ENCODE measurements around the gene SPATA31D4. TPM values are rescaled to one million over a fixed set of nuclear protein-coding genes. Genes with fewer than 3 reads are reported as not detected.

The SPATA31D4 gene
- total and polyA plus RNA-seq, 7 donors, result 0.23 TPM; not detected in 6

DNA sequence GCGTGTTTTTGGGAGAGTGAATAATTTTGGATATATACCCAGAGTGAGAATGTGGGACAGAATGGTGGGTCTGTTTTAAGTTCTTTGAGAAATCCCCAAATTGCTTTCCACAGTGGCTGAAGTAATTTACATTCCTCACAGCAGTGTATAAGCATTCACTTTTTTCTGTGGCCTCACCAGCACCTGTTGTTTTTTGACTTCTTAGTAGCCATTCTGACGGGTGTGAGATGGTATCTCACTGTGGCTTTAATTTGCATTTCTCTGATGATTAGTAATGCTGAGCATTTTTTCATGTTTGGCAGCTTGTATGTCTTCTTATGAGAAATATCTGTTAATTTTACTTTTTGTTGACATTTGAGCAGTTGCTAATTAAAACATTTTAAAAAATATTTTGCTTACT lies 51.0 kb downstream of the SPATA31D4 start:
- H3K27me3 ChIP-seq, result no peaks in the 10 kb centered on the region
- TF ChIP-seq EP300 (IDR thresholded peaks at IDR 0.05) (no peak), POLR2A (IDR thresholded peaks at IDR 0.05) (no peak), CTCF (IDR thresholded peaks at IDR 0.05) (no peak), POLR2AphosphoS5 (IDR thresholded peaks at IDR 0.05) (no peak)
- no peak overlapping the region for H3K4me3 ChIP-seq
- DNase-seq, result no peak
- no peak overlapping the region for H3K27ac ChIP-seq
- intact Hi-C loops (cut with DNase I), result no loop called here
- no peaks in the 10 kb centered on the region for H3K36me3 ChIP-seq
- H3K4me1 ChIP-seq, result peaks cover 0 to 9% (median 0%) of the 10 kb centered on the region in 4 donors
- WGBS, 2 donors, result 69 to 84% methylated on average over 2 of the region's 2 CpGs
- H3K9me3 ChIP-seq, result peaks cover 0 to 2% (median 0%) of the 10 kb centered on the region in 4 donors

- Histone ChIP-seq H3K27ac (no peak overlapping the region), H3K27me3 (no peaks in the 10 kb centered on the region), H3K4me1 (no peaks in the 10 kb centered on the region), H3K9me3 (peaks cover 0 to 2% (median 0%) of the 10 kb centered on the region in 4 donors), H3K36me3 (no peaks in the 10 kb centered on the region), H3K4me3 (no peak overlapping the region)
- TF ChIP-seq POLR2AphosphoS5 (IDR thresholded peaks at IDR 0.05), result no peak
- no peak for TF ChIP-seq CTCF (IDR thresholded peaks at IDR 0.05)
- no peak for TF ChIP-seq POLR2A (IDR thresholded peaks at IDR 0.05)
- TF ChIP-seq EP300 (IDR thresholded peaks at IDR 0.05), result no peak
- intact Hi-C loops (cut with DNase I), result no loop called here
- no peak for DNase-seq
Observed at GRCh38 chr9:81980568-81980967, 52.3 kb downstream of the SPATA31D4 start.

GRCh38 chr9:81981883-81982282 lies 53.7 kb downstream of the SPATA31D4 start:
- TF ChIP-seq CTCF (IDR thresholded peaks at IDR 0.05) (no peak), POLR2AphosphoS5 (IDR thresholded peaks at IDR 0.05) (no peak), POLR2A (IDR thresholded peaks at IDR 0.05) (no peak), EP300 (IDR thresholded peaks at IDR 0.05) (no peak)
- intact Hi-C loops (cut with DNase I), result no loop called here
- no peaks in the 10 kb centered on the region for H3K27me3 ChIP-seq
- no peaks in the 10 kb centered on the region for H3K36me3 ChIP-seq
- DNase-seq, result no peak
- no peak overlapping the region for H3K27ac ChIP-seq
- no peaks in the 10 kb centered on the region for H3K4me1 ChIP-seq
- peaks cover 0 to 2% (median 0%) of the 10 kb centered on the region in 4 donors for H3K9me3 ChIP-seq
- H3K4me3 ChIP-seq, result no peak overlapping the region
- WGBS, 2 donors, result 82 to 97% methylated on average over 4 of the region's 4 CpGs

Small RNA genes within 50 kb of the gene (small RNA-seq; reads per million reads assigned to genes)
- 0 reads per million in 3 donors for gene RF00189
- 0 reads per million in 3 donors for gene RNA5SP287

Other genes with a start within 250 kb of the SPATA31D4 start
- gene TLE1, start 238.9 kb upstream of the SPATA31D4 start, total RNA-seq, result 10 to 100 TPM; 45.7 to 54.6 (median 50.6) TPM
- 10 to 100 TPM; 28.9 to 43.4 (median 30.0) TPM for gene TLE1, start 238.9 kb upstream of the SPATA31D4 start, polyA plus RNA-seq
- gene SPATA31D3, start 15.1 kb downstream of the SPATA31D4 start, total RNA-seq, result not detected
- gene SPATA31D3, start 15.1 kb downstream of the SPATA31D4 start, polyA plus RNA-seq, result not detected
- not detected for gene SPATA31D1, start 60.3 kb downstream of the SPATA31D4 start, total RNA-seq
- gene SPATA31D1, start 60.3 kb downstream of the SPATA31D4 start, polyA plus RNA-seq, result not detected

Measured in sigmoid colon (tissue), 7 donors.